Kidney (tissue), 14 donors: ENCODE measurements around the gene AP2A2. TPM values are rescaled to one million over a fixed set of nuclear protein-coding genes. Genes with fewer than 3 reads are reported as not detected.
A peak's percentile ranks its signal among the peaks of the same experiment; 100 is the strongest.

Experiments used
- DNase-seq, 5 donors: peaks; one replicate each; pipeline ENCODE4 v3.0.0-alpha.2; 2013 to 2020
- FAIRE-seq: peaks from 2 replicates; lab custom pipeline; 2012; peaks lifted over from hg19 to GRCh38; lab: Jason Lieb, UNC
- H3K27ac ChIP-seq, 2 donors: one replicate each; pipeline ENCODE4 v1.7.0; 2013; ENCODE audit warnings: low read depth in 2 of 2, low read length in 2 of 2, inconsistent platforms in 1 of 2
- H3K27me3 ChIP-seq: one replicate; pipeline ENCODE4 v1.7.1; 2013; ENCODE audit warnings: low read length, inconsistent platforms; ENCODE audit not compliant: control insufficient read depth, insufficient read depth
- H3K36me3 ChIP-seq, 3 donors: one replicate each; pipeline versions ENCODE4 v1.7.0 to v1.7.1; 2013; ENCODE audit warnings: low read length in 3 of 3, control low read depth in 1 of 3, inconsistent platforms in 1 of 3; ENCODE audit not compliant: insufficient read depth in 3 of 3, control insufficient read depth in 2 of 3
- H3K4me1 ChIP-seq, 3 donors: one replicate each; pipeline versions ENCODE4 v1.7.0 to v1.7.1; 2013; ENCODE audit warnings: low read length in 3 of 3, inconsistent platforms in 1 of 3, low read depth in 1 of 3; ENCODE audit not compliant: control insufficient read depth in 2 of 3, insufficient read depth in 2 of 3
- H3K4me3 ChIP-seq, 3 donors: one replicate each; pipeline versions ENCODE4 v1.7.0 to v1.8.1; 2013; ENCODE audit warnings: low read length in 3 of 3, control low read depth in 1 of 3, inconsistent platforms in 1 of 3
- H3K9ac ChIP-seq, 3 donors: one replicate each; pipeline versions ENCODE4 v1.7.0 to v1.7.1; 2013; ENCODE audit warnings: low read length in 3 of 3, control low read depth in 1 of 3, inconsistent platforms in 1 of 3
- H3K9me3 ChIP-seq, 3 donors: one replicate each; pipeline versions ENCODE4 v1.7.0 to v1.7.1; 2013; ENCODE audit warnings: low read length in 3 of 3, control low read depth in 1 of 3, inconsistent platforms in 1 of 3; ENCODE audit not compliant: control insufficient read depth in 2 of 3, insufficient read depth in 1 of 3
- intact Hi-C: fragments of 100-400 bp; cut with DNase I; formaldehyde crosslinking; loops from one replicate; pipeline ENCODE4 v1.11.1; 2022
- polyA plus RNA-seq: library from polyadenylated mRNA; stranded (reverse); fragments of 350-450 nt; fragmentation: Illumina TruSeq; extraction: RNeasy Lipid Tissue Mini Kit (QIAGEN cat#74804); gene quantifications from one replicate; pipeline ENCODE4 v1.2.3, GENCODE V29; 2014; ENCODE audit warnings: low read depth, low replicate concordance; ENCODE audit not compliant: insufficient read depth
- total RNA-seq: library from RNA; stranded (reverse); fragmentation: NEBNext Ultra II Directional; extraction: Animal tissue kit (Norgen Biotek cat#: 25700); gene quantifications from one replicate; pipeline ENCODE4 v1.2.1, GENCODE V29; 2021
- TF ChIP-seq, protein P1 (sequence below): IDR thresholded peaks from 3 replicates; pipeline ENCODE4 v1.5.1; 2012; ENCODE audit warnings: mild to moderate bottlenecking, moderate library complexity, borderline replicate concordance; ENCODE audit not compliant: insufficient read depth; ENCODE audit errors: extremely low read depth
- donor health status: control.
- donor health status: control.
- donor health status: control.
- donor health status: control.
- donor health status: control.
- donor health status: DM: yes; HTN: yes; CAD: no.
- donor health status: Normal renal cell carcinoma (clear cell type).

The AP2A2 gene
- total and polyA plus RNA-seq, 2 donors from 2014 or later = 76.5 to 144 TPM

- no peak overlapping the region for H3K4me3 ChIP-seq
- H3K9me3 ChIP-seq = no peaks in the 10 kb centered on the region
- H3K36me3 ChIP-seq = peaks cover 0 to 33% (median 14%) of the 10 kb centered on the region in 3 donors
- H3K27ac ChIP-seq = no peak overlapping the region
- TF ChIP-seq, protein P1, sequence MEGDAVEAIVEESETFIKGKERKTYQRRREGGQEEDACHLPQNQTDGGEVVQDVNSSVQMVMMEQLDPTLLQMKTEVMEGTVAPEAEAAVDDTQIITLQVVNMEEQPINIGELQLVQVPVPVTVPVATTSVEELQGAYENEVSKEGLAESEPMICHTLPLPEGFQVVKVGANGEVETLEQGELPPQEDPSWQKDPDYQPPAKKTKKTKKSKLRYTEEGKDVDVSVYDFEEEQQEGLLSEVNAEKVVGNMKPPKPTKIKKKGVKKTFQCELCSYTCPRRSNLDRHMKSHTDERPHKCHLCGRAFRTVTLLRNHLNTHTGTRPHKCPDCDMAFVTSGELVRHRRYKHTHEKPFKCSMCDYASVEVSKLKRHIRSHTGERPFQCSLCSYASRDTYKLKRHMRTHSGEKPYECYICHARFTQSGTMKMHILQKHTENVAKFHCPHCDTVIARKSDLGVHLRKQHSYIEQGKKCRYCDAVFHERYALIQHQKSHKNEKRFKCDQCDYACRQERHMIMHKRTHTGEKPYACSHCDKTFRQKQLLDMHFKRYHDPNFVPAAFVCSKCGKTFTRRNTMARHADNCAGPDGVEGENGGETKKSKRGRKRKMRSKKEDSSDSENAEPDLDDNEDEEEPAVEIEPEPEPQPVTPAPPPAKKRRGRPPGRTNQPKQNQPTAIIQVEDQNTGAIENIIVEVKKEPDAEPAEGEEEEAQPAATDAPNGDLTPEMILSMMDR = no peak
- H3K4me1 ChIP-seq = no peaks in the 10 kb centered on the region
- intact Hi-C loops = no loop called here
- DNase-seq = peak in 1 of 5 donors; percentile 29
- no peak overlapping the region for H3K9ac ChIP-seq
- FAIRE-seq = no peak
- H3K27me3 ChIP-seq = no peaks in the 10 kb centered on the region
Observed at GRCh38 chr11:1012740-1013630, 87.3 kb downstream of the AP2A2 start.

GRCh38 chr11:1013631-1013935 lies 87.9 kb downstream of the AP2A2 start:
- no peaks in the 10 kb centered on the region for H3K4me1 ChIP-seq
- TF ChIP-seq, protein P1 = no peak
- H3K27ac ChIP-seq = no peak overlapping the region
- H3K36me3 ChIP-seq = peaks cover 0 to 27% (median 12%) of the 10 kb centered on the region in 3 donors
- DNase-seq = no peak
- no peaks in the 10 kb centered on the region for H3K27me3 ChIP-seq
- H3K4me3 ChIP-seq = no peak overlapping the region
- intact Hi-C loops = no loop called here
- FAIRE-seq = no peak
- H3K9ac ChIP-seq = no peak overlapping the region
- H3K9me3 ChIP-seq = no peaks in the 10 kb centered on the region

DNA sequence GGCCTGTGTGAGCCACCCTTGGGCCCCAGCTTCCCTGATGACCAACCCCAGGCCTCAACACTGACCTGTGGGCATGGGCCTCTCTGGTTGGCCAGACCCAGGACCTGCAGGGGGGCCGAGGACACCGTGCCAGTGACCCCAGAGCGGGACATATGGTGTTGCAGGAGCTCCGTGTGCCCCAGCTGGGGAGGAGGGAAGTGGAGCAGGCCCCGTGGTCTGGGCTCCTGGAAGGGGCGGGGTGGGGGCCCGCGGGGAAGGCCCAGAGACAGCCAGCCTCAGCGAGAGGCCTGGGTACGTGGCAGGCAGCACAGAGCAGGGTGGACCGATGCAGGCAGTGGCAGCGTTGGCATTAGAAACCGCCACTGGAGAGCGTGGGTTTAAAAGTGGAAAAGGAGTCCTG lies 88.6 kb downstream of the AP2A2 start:
- DNase-seq (no peak), FAIRE-seq (no peak)
- Histone ChIP-seq H3K27me3 (no peaks in the 10 kb centered on the region), H3K4me3 (no peak overlapping the region), H3K4me1 (no peaks in the 10 kb centered on the region), H3K27ac (no peak overlapping the region), H3K9ac (no peak overlapping the region), H3K36me3 (peaks cover 0 to 24% (median 11%) of the 10 kb centered on the region in 3 donors), H3K9me3 (no peaks in the 10 kb centered on the region)
- intact Hi-C loops = no loop called here
- TF ChIP-seq, protein P1 = no peak
